ENCODE measurements around the gene B3GNT5.

DNA sequence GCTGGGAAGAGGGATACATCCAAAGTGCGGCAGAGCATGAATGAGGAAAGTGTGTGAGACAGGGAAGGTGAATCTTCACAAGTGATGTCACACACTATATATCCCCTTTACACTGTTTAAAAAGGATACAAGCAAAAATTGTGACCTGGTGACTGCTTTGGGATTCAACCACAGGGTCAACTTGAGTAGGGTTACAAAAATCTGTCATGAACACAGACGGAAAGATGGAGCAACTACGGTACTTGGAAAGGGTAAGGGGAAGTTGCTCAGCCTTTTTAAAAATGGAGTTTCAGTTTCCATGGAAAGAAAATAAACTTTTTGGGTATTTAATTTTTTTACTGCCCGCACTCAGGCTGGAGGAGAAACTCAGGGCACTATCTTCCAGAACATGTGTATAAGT is 60.3 kb downstream of the B3GNT5 start:
- TF ChIP-seq, protein P1, sequence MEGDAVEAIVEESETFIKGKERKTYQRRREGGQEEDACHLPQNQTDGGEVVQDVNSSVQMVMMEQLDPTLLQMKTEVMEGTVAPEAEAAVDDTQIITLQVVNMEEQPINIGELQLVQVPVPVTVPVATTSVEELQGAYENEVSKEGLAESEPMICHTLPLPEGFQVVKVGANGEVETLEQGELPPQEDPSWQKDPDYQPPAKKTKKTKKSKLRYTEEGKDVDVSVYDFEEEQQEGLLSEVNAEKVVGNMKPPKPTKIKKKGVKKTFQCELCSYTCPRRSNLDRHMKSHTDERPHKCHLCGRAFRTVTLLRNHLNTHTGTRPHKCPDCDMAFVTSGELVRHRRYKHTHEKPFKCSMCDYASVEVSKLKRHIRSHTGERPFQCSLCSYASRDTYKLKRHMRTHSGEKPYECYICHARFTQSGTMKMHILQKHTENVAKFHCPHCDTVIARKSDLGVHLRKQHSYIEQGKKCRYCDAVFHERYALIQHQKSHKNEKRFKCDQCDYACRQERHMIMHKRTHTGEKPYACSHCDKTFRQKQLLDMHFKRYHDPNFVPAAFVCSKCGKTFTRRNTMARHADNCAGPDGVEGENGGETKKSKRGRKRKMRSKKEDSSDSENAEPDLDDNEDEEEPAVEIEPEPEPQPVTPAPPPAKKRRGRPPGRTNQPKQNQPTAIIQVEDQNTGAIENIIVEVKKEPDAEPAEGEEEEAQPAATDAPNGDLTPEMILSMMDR (IDR thresholded peaks at IDR 0.05), result no peak
- no peak for TF ChIP-seq POLR2A (IDR thresholded peaks at IDR 0.05)
